GM19463 (cell line): ENCODE data around the gene TEX19.
A peak's percentile ranks its signal among the peaks of the same experiment; 100 is the strongest.

ENCODE experiments used
- ATAC-seq: cut with Tn5 transposase; IDR thresholded peaks from one replicate; pipeline ENCODE4 v1.9.1; 2021; ENCODE audit warnings: mild to moderate bottlenecking, moderate library complexity; ENCODE audit not compliant: unreplicated experiment

TEX19 gene

GRCh38 chr17:82388223-82388921 is 29.3 kb downstream of the TEX19 start:
- ATAC-seq = no peak

- no peak for ATAC-seq
Observed at GRCh38 chr17:82388922-82389283, 29.9 kb downstream of the TEX19 start.

GRCh38 chr17:82389379-82389778 is 30.3 kb downstream of the TEX19 start:
- no peak for ATAC-seq

GRCh38 chr17:82390015-82390859 is 31.2 kb downstream of the TEX19 start:
- no peak for ATAC-seq

GRCh38 chr17:82390860-82391435 is 31.9 kb downstream of the TEX19 start:
- no peak for ATAC-seq

GRCh38 chr17:82391496-82392066 is 32.5 kb downstream of the TEX19 start:
- no peak for ATAC-seq

- no peak for ATAC-seq
Observed at GRCh38 chr17:82392209-82392920, 33.3 kb downstream of the TEX19 start.

- ATAC-seq = no peak
Observed at GRCh38 chr17:82392941-82393340, 33.9 kb downstream of the TEX19 start.

GRCh38 chr17:82394278-82394677 is 35.2 kb downstream of the TEX19 start:
- no peak for ATAC-seq

- no peak for ATAC-seq
Observed at GRCh38 chr17:82396601-82397435, 37.8 kb downstream of the TEX19 start.

GRCh38 chr17:82397449-82398335 is 38.6 kb downstream of the TEX19 start:
- ATAC-seq = no peak

- ATAC-seq = no peak
Observed at GRCh38 chr17:82399041-82399441, 40.0 kb downstream of the TEX19 start.

- ATAC-seq = no peak
Observed at GRCh38 chr17:82399601-82400101, 40.6 kb downstream of the TEX19 start.

GRCh38 chr17:82400206-82400605 is 41.2 kb downstream of the TEX19 start:
- ATAC-seq = no peak

GRCh38 chr17:82400830-82401229 is 41.8 kb downstream of the TEX19 start:
- no peak for ATAC-seq

GRCh38 chr17:82402865-82403264 is 43.8 kb downstream of the TEX19 start:
- peak; percentile 72 for ATAC-seq

GRCh38 chr17:82403662-82404660 is 44.9 kb downstream of the TEX19 start:
- ATAC-seq = no peak

GRCh38 chr17:82405051-82405450 is 46.0 kb downstream of the TEX19 start:
- no peak for ATAC-seq
